CD4-positive, alpha-beta T cell treated with Interleukin-10 for 1 hour (primary cell): ENCODE results near the gene STK25.
"Not testable (repeated sequence)": the region's sequence is repeated elsewhere in the genome, so short reads cannot be mapped to it uniquely, and the experiment has no call there.

Experiments
- DNase-seq: peaks from one replicate; pipeline ENCODE4 v3.0.0-alpha.2; 2020

STK25 gene

GRCh38 chr2:241507430-241508239 lies 749 bp downstream of the STK25 start:
- peak; percentile 13 for DNase-seq

DNA sequence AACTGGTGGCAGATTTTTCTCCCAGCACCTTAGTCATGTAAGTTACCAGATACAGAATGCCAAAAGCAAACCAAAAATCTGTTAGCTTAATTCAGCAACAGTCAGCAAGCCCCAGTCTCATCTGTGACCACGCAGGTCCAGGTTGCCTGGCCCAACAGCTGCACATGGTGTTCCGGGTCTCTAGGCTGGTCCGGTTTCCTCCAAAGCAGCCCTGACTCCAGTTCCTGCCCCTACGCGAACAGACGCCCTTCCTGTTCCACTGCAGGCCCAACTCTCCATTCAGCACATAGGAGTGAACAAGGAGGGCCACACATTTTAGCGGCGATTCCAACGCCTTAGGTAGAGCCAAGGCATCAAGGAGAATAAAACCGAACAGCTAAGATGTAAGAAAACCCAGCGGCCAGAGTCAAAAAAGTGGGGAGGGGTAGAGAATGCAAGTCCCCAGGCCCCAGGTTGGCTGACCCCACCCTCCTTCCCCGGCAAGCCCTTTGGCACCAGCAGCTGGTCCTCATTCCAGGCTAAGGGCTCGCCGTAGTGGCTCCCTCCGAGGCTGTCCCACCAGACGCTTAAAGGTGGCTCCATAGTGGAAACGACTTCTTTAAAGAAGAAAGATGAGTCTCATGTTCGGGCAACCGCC lies 1.5 kb downstream of the STK25 start:
- no peak for DNase-seq

DNA sequence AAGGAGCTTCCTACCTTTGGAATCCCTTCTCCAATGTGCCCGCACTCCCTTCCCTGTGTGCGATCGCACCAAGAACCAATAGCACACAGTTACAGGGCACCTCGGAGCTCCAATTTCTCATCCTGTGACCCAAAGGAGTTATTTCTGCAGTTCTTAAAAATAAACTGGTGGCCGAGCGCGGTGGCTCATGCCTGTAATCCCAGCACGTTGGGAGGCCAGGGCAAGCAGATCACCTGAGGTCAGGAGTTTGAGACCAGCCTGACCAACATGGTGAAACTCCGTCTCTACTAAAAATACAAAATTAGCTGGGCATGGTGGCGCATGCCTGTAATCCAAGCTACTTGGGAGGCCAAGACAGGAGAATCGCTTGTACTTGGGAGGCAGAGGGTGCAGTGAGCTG lies 2.1 kb downstream of the STK25 start:
- DNase-seq = not testable (repeated sequence)

DNA sequence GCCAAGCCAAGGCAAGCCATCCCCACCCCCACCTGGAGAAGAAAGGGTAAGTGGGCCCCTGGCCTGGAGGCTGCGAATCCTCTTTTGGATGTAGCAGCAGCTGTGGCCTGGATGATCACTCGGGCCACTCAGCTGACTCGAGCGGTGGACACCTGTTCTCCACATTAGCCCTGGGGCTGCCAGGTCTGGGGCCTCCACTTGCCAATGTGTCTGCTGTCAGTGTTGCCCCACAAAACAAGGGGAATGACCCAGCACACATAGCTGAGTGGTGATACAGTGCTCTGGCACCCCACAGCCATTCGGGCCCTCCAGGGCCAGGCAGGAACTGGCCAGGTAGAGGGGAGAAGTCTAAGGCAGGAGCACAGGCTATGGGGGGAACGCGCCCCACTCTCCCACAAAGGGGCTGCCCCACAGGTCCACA lies 2.6 kb downstream of the STK25 start:
- DNase-seq = no peak

- no peak for DNase-seq
Observed at GRCh38 chr2:241505086-241505780, 3.2 kb downstream of the STK25 start.

- no peak for DNase-seq
Observed at GRCh38 chr2:241503776-241504392, 4.5 kb downstream of the STK25 start.

DNA sequence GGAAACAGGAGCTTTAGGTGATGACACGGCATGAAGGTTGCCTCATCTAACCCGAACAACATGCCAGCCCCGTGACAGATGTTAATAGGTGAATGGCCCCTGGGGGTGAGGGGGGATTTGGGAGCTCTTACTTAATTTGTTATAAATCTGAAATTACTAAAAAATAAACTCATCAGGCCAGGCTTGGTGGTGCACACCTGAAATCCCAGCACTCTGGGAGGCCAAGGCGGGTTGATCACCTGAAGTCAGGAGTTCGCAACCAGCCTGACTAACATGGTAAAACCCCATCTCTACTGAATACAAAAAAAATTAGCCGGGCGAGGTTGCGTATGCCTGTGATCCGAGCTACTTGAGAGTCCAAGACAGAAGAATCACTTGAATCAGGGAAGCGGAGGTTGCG lies 6.1 kb downstream of the STK25 start:
- no peak for DNase-seq

GRCh38 chr2:241501551-241501950 lies 6.8 kb downstream of the STK25 start:
- DNase-seq = no peak

- no peak for DNase-seq
Observed at GRCh38 chr2:241501099-241501541, 7.3 kb downstream of the STK25 start.

- no peak for DNase-seq
Observed at GRCh38 chr2:241500431-241500975, 7.9 kb downstream of the STK25 start.

GRCh38 chr2:241500016-241500415 lies 8.4 kb downstream of the STK25 start:
- DNase-seq = no peak

GRCh38 chr2:241499146-241499965 lies 9.0 kb downstream of the STK25 start:
- no peak for DNase-seq

GRCh38 chr2:241498115-241499070 lies 10.0 kb downstream of the STK25 start:
- DNase-seq = no peak

GRCh38 chr2:241496904-241497877 lies 11.2 kb downstream of the STK25 start:
- DNase-seq = no peak

DNA sequence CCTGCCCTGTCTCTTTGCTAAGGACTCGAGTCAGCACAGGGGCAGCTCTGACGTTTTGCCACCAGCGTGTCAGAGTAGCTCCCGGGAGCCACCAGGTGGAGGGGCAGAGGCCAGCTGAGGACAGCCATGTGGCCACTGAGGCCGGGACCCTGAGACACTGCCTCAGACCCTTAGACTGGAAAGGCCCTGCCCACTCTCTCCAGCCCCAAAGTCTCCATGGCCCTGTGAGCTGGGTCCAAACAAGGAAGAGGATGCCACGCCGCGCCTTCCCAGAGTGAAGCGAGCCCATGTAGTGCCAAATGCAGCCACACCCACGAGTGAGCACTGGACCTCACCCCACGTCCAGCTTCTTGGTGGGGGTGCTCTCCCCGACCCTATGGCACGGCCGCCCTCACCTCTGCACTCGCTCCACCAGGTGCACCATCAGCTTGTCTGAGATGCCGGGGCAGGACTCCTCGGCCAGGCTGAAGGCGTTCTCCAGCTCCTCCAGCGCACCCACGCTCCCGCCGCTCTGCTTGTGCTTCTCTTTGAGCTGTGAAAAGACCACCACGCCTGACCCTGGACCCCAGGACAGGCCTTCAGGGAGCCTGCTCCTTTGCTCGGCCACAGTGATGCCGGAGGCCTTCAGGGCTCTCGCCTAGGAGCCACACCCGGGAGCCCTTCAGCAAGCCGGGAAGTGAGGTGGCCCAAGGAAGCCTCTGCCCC lies 12.2 kb downstream of the STK25 start:
- DNase-seq = no peak

DNA sequence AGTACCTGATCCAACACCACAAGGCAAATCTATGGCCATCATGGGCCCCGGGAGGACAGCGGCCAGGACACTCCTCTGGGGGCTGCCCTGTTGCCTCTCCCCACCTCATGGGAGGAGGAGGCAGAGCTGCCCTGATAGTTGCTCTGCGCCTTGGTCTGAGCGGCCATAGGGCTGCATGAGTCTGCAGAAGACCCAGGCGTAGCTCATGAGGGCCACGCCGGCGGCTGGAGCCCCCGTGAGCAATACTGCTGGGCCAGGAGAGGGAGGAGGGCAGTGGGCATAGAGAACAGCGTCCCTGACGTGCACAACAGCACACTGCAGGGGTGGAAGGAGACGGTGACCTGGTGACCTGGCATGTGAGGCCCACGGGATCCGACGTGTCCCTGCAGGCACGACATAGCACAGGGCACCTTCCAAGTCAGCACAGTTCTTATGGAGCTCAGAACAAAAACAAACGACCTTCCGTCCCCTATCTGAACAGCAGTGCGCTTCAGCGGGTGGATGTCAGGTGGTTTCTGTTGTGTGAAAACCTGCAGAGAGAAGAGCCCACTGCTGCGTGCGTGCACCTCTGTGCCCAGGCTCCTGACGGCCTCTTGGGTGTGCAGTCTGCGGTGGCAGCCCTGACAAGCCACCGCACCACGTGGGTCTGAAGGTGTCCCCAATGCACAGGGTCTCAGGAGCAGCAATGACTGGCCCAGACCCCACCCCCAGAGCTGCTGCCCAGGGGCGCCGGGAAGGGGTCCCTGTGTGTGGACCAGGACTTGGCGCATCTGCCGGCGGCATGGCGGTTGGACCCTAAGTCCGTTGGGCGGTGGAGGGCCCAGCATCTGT lies 13.0 kb downstream of the STK25 start:
- DNase-seq = no peak

GRCh38 chr2:241494311-241494908 lies 14.0 kb downstream of the STK25 start:
- no peak for DNase-seq

DNA sequence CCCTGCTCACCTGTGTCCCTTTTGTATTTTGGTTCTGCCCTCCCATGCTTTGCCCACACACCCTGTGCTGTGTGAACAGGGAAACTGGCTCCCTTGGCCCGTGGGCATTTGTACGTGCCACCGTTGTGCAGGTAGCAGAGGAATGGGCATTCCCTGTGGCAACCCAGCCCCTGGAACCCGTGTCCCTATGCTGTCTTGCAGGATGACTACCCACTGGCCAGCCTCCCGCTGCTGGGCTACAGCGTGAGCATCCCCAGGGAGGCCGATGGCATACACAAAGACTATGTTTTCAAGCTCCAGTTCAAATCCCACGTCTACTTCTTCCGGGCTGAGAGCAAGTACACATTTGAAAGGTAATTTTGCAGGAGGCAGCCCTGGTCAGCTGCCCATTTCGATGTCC lies 15.3 kb downstream of the STK25 start:
- DNase-seq = no peak
